KMS-11 (cell line): Measurements from ENCODE around the gene DCST2.

ENCODE experiments used
- H2AFZ ChIP-seq: fragments of 200-600 bp; sonication (generic); 2 replicates; pipeline ENCODE4 v1.6.1; 2016; ENCODE audit warnings: antibody characterized with exemption, mixed run types, low read depth
- H3K27ac ChIP-seq: fragments of 200-600 bp; sonication (generic); 2 replicates; pipeline ENCODE4 v1.6.1; 2016; ENCODE audit warnings: mild to moderate bottlenecking, mixed run types
- H3K27me3 ChIP-seq: fragments of 200-600 bp; sonication (generic); 2 replicates; pipeline ENCODE4 v1.6.1; 2017; ENCODE audit warnings: mild to moderate bottlenecking, low read depth, mixed run types, moderate library complexity; ENCODE audit not compliant: insufficient read depth
- H3K36me3 ChIP-seq: fragments of 200-600 bp; sonication (generic); 2 replicates; pipeline ENCODE4 v1.6.1; 2017; ENCODE audit warnings: mild to moderate bottlenecking, mixed run types; ENCODE audit not compliant: insufficient read depth
- H3K4me1 ChIP-seq: fragments of 200-600 bp; sonication (generic); 2 replicates; pipeline ENCODE4 v1.6.1; 2016; ENCODE audit warnings: mild to moderate bottlenecking, low read depth, mixed run types; ENCODE audit not compliant: poor library complexity, severe bottlenecking
- H3K4me2 ChIP-seq: fragments of 200-600 bp; sonication (generic); 2 replicates; pipeline ENCODE4 v1.7.0; 2016; ENCODE audit warnings: mild to moderate bottlenecking, mixed run types
- H3K4me3 ChIP-seq: fragments of 200-600 bp; sonication (generic); IDR thresholded peaks from 2 replicates; pipeline ENCODE4 v1.6.1; 2017; ENCODE audit warnings: low read depth, low read length, mixed read lengths; ENCODE audit not compliant: insufficient read depth
- H3K79me2 ChIP-seq: fragments of 200-600 bp; sonication (generic); 2 replicates; pipeline ENCODE4 v1.6.1; 2016; ENCODE audit warnings: low read depth, mixed run types; ENCODE audit not compliant: insufficient read depth
- H3K9ac ChIP-seq: fragments of 200-600 bp; sonication (generic); 2 replicates; pipeline ENCODE4 v1.6.1; 2016; ENCODE audit warnings: mild to moderate bottlenecking, mixed run types
- H4K20me1 ChIP-seq: fragments of 200-600 bp; sonication (generic); 2 replicates; pipeline ENCODE4 v1.6.1; 2016; ENCODE audit warnings: mild to moderate bottlenecking, mixed run types; ENCODE audit not compliant: insufficient read depth
- TF ChIP-seq, protein P1 (sequence below): fragments of 200-600 bp; sonication (generic); conservative IDR thresholded peaks from 2 replicates; pipeline ENCODE4 v1.6.1; 2017; ENCODE audit warnings: low read depth, mild to moderate bottlenecking, antibody characterized with exemption, low read length, moderate library complexity, mixed read lengths

Gene DCST2

DNA sequence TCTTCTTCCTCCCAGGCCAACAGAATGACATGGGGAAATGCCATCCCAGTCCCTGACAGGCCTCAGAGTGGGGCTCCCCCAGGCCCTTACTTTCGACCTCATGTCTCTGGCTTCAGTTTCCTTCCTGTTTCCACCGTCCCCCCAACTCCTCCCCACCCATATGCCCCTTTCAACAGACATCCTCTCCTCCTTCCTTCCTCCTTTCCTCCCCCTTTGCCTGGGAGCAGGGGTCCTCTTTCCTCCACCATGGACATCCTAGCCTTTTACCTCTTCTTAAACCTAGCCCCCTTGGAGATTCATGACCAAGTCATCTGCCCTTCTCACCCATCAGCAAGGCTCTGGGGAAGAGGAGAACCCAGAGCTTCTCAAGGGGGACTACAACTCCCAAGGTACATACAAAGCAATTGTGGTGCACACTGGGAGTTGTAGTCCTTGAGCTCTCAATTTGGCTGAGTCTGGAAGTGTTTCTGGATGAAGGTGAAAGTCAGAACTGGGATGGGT lies 26.9 kb downstream of the DCST2 start:
- Histone ChIP-seq H3K4me2 (no peak overlapping the region; the same call in 1 of the 2 replicates), H3K27me3 (no peaks in the 10 kb centered on the region), H3K79me2 (peaks cover 60% of the 10 kb centered on the region), H4K20me1 (no peaks in the 10 kb centered on the region), H3K4me1 (peaks cover 34% of the 10 kb centered on the region), H3K36me3 (no peaks in the 10 kb centered on the region; the same call in 1 of the 2 replicates), H2AFZ (no peak overlapping the region), H3K9ac (no peak overlapping the region), H3K4me3 (peak overlapping the region; percentile 33), H3K27ac (peak overlapping the region; percentile 23; the same call in 1 of the 2 replicates)
- TF ChIP-seq, protein P1, sequence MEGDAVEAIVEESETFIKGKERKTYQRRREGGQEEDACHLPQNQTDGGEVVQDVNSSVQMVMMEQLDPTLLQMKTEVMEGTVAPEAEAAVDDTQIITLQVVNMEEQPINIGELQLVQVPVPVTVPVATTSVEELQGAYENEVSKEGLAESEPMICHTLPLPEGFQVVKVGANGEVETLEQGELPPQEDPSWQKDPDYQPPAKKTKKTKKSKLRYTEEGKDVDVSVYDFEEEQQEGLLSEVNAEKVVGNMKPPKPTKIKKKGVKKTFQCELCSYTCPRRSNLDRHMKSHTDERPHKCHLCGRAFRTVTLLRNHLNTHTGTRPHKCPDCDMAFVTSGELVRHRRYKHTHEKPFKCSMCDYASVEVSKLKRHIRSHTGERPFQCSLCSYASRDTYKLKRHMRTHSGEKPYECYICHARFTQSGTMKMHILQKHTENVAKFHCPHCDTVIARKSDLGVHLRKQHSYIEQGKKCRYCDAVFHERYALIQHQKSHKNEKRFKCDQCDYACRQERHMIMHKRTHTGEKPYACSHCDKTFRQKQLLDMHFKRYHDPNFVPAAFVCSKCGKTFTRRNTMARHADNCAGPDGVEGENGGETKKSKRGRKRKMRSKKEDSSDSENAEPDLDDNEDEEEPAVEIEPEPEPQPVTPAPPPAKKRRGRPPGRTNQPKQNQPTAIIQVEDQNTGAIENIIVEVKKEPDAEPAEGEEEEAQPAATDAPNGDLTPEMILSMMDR = no peak

- TF ChIP-seq, protein P1 = no peak
- Histone ChIP-seq H2AFZ (no peak overlapping the region), H3K4me2 (peak overlapping the region; percentile 89), H3K4me1 (peaks cover 34% of the 10 kb centered on the region), H3K27ac (peak overlapping the region; percentile 72), H3K79me2 (peaks cover 60% of the 10 kb centered on the region), H3K27me3 (no peaks in the 10 kb centered on the region), H3K36me3 (no peaks in the 10 kb centered on the region), H3K9ac (peak overlapping the region; percentile 85; the same call in 1 of the 2 replicates), H4K20me1 (no peaks in the 10 kb centered on the region), H3K4me3 (no peak overlapping the region)
Measured at GRCh38 chr1:155005076-155006011, 28.2 kb downstream of the DCST2 start.

GRCh38 chr1:155004352-155005075 lies 29.1 kb downstream of the DCST2 start:
- TF ChIP-seq, protein P1 = no peak

GRCh38 chr1:155003766-155004351 lies 29.7 kb downstream of the DCST2 start:
- H3K9ac ChIP-seq = peak overlapping the region; percentile 85
- peak overlapping the region; percentile 72 for H3K27ac ChIP-seq
- H3K4me3 ChIP-seq = peak overlapping the region; percentile 100
- H3K4me2 ChIP-seq = peak overlapping the region; percentile 89
- no peaks in the 10 kb centered on the region for H3K27me3 ChIP-seq
- peaks cover 54% of the 10 kb centered on the region for H3K79me2 ChIP-seq
- peaks cover 44% of the 10 kb centered on the region for H3K4me1 ChIP-seq
- H2AFZ ChIP-seq = peak overlapping the region; percentile 68
- TF ChIP-seq, protein P1 = no peak
- no peaks in the 10 kb centered on the region for H3K36me3 ChIP-seq
- no peaks in the 10 kb centered on the region for H4K20me1 ChIP-seq

More at GRCh38 chr1:155004352-155005075, 29.1 kb downstream of the DCST2 start:
- no peaks in the 10 kb centered on the region for H3K36me3 ChIP-seq
- H4K20me1 ChIP-seq = no peaks in the 10 kb centered on the region
- peak overlapping the region; percentile 68; the same call in 1 of the 2 replicates for H2AFZ ChIP-seq
- H3K79me2 ChIP-seq = peaks cover 57% of the 10 kb centered on the region
- H3K9ac ChIP-seq = peak overlapping the region; percentile 85
- peak overlapping the region; percentile 89 for H3K4me2 ChIP-seq
- H3K27ac ChIP-seq = peak overlapping the region; percentile 72
- H3K27me3 ChIP-seq = no peaks in the 10 kb centered on the region
- H3K4me3 ChIP-seq = peak overlapping the region; percentile 100
- peaks cover 41% of the 10 kb centered on the region for H3K4me1 ChIP-seq
